Thyroid gland (tissue), 4 donors: ENCODE data around the gene EML3. TPM values are rescaled to one million over a fixed set of nuclear protein-coding genes. Genes with fewer than 3 reads are reported as not detected.
"Not testable (repeated sequence)": the region's sequence is repeated elsewhere in the genome, so short reads cannot be mapped to it uniquely, and the experiment has no call there.

Experiments used
- DNase-seq, 2 donors: peaks; one replicate each; pipeline ENCODE4 v3.0.0-alpha.2; 2019
- H3K27ac ChIP-seq, 3 donors: fragments of 200-600 bp; sonication (generic); 1 replicate in 2 of 3; 2 replicates in 1 of 3; pipeline ENCODE4 v1.5.1; 2016 to 2019; ENCODE audit warnings: mild to moderate bottlenecking in 1 of 3, moderate library complexity in 1 of 3
- H3K27me3 ChIP-seq: fragments of 200-600 bp; sonication (generic); one replicate; pipeline ENCODE4 v1.5.1; 2019
- H3K36me3 ChIP-seq, 2 donors: fragments of 200-600 bp; sonication (generic); one replicate each; pipeline ENCODE4 v1.5.1; 2016 to 2019
- H3K4me1 ChIP-seq, 2 donors: fragments of 200-600 bp; sonication (generic); one replicate each; pipeline ENCODE4 v1.5.1; 2017 to 2019
- H3K4me3 ChIP-seq, 3 donors: fragments of 200-600 bp; sonication (generic); replicated peaks in 1 of 3; 1 replicate in 2 of 3; 2 replicates in 1 of 3; pipeline ENCODE4 v1.5.1; 2016; ENCODE audit warnings: mild to moderate bottlenecking in 1 of 3
- H3K9me3 ChIP-seq: fragments of 200-600 bp; sonication (generic); one replicate; pipeline ENCODE4 v1.5.1; 2017
- CTCF ChIP-seq, 6 experiments: fragments of 200-600 bp in 3 of 6; fragments of 450-650 bp in 3 of 6; sonication (generic) in 3 of 6; IDR thresholded peaks; one replicate each; pipeline ENCODE4 v1.5.1; 2016 to 2019; ENCODE audit warnings: antibody characterized with exemption in 6 of 6, mild to moderate bottlenecking in 2 of 6, inconsistent platforms in 1 of 6, moderate library complexity in 1 of 6
- POLR2A ChIP-seq, 2 donors: fragments of 450-650 bp; IDR thresholded peaks; one replicate each; pipeline ENCODE4 v1.6.1; 2017; ENCODE audit warnings: antibody characterized with exemption in 2 of 2, mild to moderate bottlenecking in 2 of 2, moderate library complexity in 1 of 2
- WGBS, 2 donors: methylation state at CpG; one replicate each; pipeline ENCODE4 v1.1.5; 2017; 5-methylcytosine and 5-hydroxymethylcytosine counted together
- intact Hi-C: fragments of 100-400 bp; cut with DNase I; formaldehyde crosslinking; loops from one replicate; pipeline ENCODE4 v1.15.1; 2023
- total RNA-seq, 4 donors: library from RNA; depleted of rRNA; stranded (reverse); fragments of >200 nt; gene quantifications; one replicate each; pipeline ENCODE4 v1.2.3, GENCODE V29; 2016

EML3 gene
- total RNA-seq, 4 donors from 2014 or later: 28.3 to 58.0 (median 46.6) TPM

DNA sequence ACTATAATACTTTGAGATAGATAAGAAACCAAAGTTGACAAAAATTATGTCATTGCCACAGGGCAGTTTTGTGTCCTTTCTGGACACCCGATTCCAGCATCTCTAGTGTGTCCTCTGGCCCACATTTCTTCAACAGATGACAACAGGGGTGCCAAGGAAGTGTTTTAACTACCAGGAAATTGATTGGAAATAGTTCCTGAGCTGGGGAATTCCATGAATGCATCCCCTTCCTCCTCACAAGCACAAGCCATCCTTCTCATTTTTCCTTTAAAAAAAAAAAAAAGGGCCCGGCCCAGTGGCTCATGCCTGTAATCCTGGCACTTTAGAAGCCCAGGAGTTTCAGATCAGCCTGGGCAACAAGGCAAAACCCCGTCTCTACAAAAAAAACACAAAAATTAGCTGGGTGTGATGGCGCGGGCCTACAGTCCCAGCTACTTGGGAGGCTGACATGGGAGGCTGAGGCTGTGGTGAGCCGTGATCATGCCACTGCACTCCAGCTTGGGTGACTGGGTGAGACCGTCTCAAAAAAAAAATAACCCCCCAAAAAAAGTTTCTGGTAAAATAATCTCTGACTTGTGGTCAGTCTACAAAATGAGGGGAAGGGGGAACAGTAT lies 10.0 kb upstream of the EML3 start:
- Histone ChIP-seq H3K27me3 (no peaks in the 10 kb centered on the region), H3K36me3 (peaks cover 20 to 25% of the 10 kb centered on the region in 2 donors), H3K27ac (peak overlapping the region; percentile 49 to 77 (median 67)), H3K4me3 (no peak overlapping the region), H3K4me1 (peaks cover 4 to 14% of the 10 kb centered on the region in 2 donors), H3K9me3 (no peaks in the 10 kb centered on the region)
- 86% methylated on average over 7 of the region's 7 CpGs for WGBS, 2 donors
- TF ChIP-seq POLR2A (IDR thresholded peaks at IDR 0.05) (no peak), CTCF (IDR thresholded peaks at IDR 0.05) (no peak)
- intact Hi-C loops: no loop called here
- DNase-seq: no peak

GRCh38 chr11:62621567-62622470 lies 9.2 kb upstream of the EML3 start, which contains the start of gene B3GAT3:
Gene B3GAT3, minus strand, starts transcription at chr11:62621986. Its CDS starts 39 bp downstream, at chr11:62621947.
- Histone ChIP-seq H3K36me3 (peaks cover 16 to 26% of the 10 kb centered on the region in 2 donors), H3K27ac (peak within 1 kb of the TSS; percentile 49 to 77 (median 67)), H3K4me1 (peaks cover 4 to 14% of the 10 kb centered on the region in 2 donors), H3K4me3 (peak within 1 kb of the TSS; percentile 19 to 54 (median 28)), H3K9me3 (no peaks in the 10 kb centered on the region), H3K27me3 (no peaks in the 10 kb centered on the region)
- DNase-seq: peak; percentile 99 to 100
- 1 to 2% methylated on average over 26 to 31 of the region's 77 CpGs for WGBS, 2 donors
- intact Hi-C loops: no loop called here
- TF ChIP-seq POLR2A (IDR thresholded peaks at IDR 0.05) (peak in 1 of 2 donors; percentile 86), CTCF (IDR thresholded peaks at IDR 0.05) (peak in 1 of 6 experiments; percentile 21)

DNA sequence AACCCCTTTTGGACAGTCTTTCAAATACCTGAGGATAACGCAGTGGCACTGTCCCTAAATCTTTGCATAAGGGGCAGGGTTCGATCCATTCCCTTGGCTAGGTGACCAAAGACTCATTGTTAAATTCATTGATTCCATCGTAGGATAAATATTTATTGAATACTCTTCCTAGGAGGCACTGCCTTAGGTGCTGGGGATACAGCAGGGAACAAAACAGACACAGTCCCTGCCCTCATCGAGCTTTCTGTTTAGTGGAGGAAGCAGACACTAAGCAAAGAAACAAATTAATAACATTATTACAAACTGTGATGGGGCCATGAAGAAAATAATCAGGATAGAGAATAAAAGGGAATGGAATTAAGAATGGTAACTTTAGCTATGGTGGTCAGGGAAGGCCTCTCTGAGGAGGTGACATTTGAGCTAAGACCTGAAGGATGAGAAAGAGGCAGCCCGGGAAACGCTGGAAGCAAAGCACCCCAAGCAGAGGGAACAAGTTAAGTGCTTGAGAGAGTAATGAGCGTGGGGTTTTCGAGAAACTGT lies 8.5 kb upstream of the EML3 start:
- H3K9me3 ChIP-seq: no peaks in the 10 kb centered on the region
- TF ChIP-seq CTCF (IDR thresholded peaks at IDR 0.05) (no peak), POLR2A (IDR thresholded peaks at IDR 0.05) (no peak)
- H3K27ac ChIP-seq: peak overlapping the region; percentile 34 to 77 (median 67)
- peak overlapping the region; percentile 19 to 54 (median 28) for H3K4me3 ChIP-seq
- intact Hi-C loops: no loop called here
- 33 to 37% methylated on average over 8 of the region's 8 CpGs for WGBS, 2 donors
- peaks cover 4 to 14% of the 10 kb centered on the region in 2 donors for H3K4me1 ChIP-seq
- no peak for DNase-seq
- peaks cover 9 to 20% of the 10 kb centered on the region in 2 donors for H3K36me3 ChIP-seq
- no peaks in the 10 kb centered on the region for H3K27me3 ChIP-seq

GRCh38 chr11:62616957-62617356 lies 4.4 kb upstream of the EML3 start:
- intact Hi-C loops, H3K9me3 ChIP-seq, H3K36me3 ChIP-seq, H3K27ac ChIP-seq, DNase-seq, H3K4me3 ChIP-seq, H3K27me3 ChIP-seq: not testable (repeated sequence)
- WGBS, 2 donors: 93 to 94% methylated on average over 8 of the region's 14 CpGs
- H3K4me1 ChIP-seq: peaks cover 0 to 16% of the 10 kb centered on the region in 2 donors

DNA sequence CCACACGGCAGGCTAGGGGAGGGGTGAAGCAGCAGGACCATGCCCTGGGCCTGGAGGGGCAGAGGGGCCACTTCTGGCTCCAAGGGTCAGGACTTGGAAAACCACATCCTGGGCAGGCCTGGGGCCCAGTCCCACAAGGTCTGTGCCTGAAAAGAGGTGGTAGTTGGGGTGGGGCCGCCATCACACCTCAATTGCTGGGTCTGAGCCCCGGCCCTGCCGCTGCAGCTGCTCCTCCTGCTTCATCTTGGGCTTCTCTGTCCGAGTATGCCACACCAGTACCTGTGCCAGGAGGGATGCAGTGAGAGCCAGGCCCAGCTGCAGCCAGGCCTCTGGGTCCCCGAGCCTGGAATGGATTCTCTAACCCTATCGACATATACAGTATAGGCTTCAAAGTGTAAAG lies 2.9 kb upstream of the EML3 start:
- Histone ChIP-seq H3K27me3 (no peaks in the 10 kb centered on the region), H3K27ac (no peak overlapping the region), H3K9me3 (no peaks in the 10 kb centered on the region), H3K4me1 (peaks cover 10 to 20% of the 10 kb centered on the region in 2 donors), H3K36me3 (peaks cover 0 to 8% of the 10 kb centered on the region in 2 donors), H3K4me3 (no peak overlapping the region)
- DNase-seq: no peak
- intact Hi-C loops: no loop called here
- TF ChIP-seq CTCF (IDR thresholded peaks at IDR 0.05) (no peak), POLR2A (IDR thresholded peaks at IDR 0.05) (no peak)
- 92% methylated on average over 7 of the region's 7 CpGs for WGBS, 2 donors
